CD1c-positive myeloid dendritic cell (primary cell): ENCODE measurements around the gene AUH.

Experiments
- DNase-seq: peaks from one replicate; pipeline ENCODE4 v3.0.0-alpha.2; 2016; ENCODE audit errors: extremely low spot score

Gene AUH

GRCh38 chr9:91246846-91247245 lies 114.9 kb downstream of the AUH start:
- DNase-seq: no peak

DNA sequence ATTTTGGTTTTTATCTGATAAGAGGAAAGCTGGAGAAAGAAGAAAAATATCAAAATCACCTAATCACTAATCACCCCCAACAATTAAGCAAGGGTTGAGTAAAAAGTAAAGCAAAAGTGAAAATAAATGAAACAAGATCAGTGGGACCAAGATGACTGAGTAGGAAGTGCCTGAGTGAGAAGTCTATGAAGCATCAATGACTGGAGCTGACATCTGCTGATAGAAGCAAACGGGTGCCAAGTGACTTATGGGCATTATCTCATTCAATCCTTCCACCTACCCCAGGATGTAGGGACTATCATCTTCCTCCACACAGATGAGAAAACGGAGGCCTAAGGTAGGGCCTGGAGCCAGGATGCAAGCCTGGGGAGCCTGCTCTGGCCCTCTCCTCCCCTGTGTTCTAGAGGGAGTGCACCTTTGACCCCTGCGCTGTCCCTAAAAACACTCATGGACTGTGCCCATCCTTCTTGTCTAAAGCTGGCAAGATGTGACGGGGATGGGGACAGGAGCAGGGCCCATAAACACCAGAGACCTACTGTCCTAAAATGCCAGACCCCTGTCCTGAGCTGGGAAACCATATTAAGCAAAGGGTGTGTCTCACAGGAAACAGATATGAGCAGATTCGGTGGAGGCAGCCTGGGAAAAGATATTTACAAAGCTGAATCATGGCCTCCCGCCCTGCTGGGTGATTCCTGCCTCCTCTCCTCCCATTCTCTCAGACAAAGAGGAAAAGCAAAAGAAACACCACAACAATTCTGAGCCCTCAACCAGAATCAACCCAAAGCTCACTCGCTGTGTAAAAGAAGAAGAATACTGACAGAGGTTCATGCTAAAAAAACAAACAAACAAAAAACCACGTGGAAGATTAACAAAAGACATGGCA lies 116.0 kb downstream of the AUH start:
- DNase-seq: no peak

DNA sequence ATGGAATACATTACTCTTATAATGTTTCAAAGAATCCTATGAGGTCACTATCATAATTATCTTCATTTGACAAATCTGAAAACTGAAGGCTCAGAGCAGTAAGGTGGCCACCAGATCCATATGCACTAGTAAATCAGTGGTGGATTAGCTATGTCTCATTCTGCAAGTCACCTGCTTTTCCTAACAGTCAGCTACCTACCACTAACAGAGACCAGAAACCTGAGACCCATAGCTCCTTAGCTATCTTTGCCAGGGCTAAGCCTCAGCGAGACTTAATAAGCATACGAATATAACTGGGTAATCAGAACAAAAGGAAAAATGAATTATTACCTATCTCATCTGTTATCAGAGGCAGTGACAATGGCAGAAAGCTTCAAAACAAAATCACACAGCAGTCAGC lies 118.7 kb downstream of the AUH start:
- no peak for DNase-seq

DNA sequence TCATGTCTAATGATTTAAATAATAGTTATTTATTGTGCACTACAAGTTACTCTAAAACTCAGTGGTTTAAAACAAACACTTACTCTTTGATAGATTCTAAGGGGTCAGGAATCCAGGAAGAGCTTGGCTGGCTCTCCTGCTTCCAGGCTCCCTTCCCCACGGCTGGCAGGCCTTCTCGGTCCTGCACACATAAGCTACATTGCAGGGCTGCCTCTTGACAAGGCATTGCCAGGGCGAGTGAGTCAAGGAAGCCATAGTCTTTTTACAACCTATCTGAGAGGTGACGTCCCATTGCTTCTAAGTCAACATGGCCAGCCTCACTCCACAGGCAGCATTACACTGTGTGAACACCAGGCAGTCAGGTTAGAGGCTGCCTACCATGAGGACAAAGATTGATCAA lies 119.8 kb downstream of the AUH start:
- DNase-seq: no peak

GRCh38 chr9:91240596-91241165 lies 121.0 kb downstream of the AUH start:
- DNase-seq: no peak

DNA sequence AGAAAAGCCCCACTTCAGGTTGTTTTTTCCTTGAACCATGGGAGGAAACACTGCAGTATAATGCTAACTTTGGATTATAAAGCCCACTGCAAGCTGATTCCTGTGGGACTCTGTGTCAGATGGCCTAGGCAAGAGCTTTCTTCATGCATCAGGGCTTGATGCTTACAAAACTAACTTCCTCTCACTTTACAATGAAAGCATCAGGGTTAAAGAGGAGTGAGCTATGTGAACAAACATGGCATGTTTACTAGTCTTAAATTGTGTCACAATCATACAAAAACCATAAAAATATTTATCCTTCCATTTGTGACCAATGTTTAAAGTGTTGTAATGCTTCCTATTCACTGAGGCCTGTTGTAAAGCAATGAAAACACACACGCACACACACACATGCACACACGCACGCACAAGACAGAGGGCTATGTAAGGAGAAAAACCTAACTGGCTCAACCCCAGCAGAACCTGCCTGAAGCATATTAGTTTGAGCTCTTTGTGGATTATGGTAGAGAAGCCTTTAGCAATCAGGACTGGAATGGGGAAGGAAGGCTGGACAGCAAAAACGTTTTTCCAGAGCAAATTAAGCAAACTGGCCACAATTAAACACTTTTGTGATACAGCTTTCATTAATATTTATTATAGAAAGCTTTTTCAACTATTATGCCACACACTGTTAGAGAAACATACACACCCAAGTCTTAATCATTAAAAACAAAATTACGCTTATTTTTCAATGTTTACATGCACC lies 122.2 kb downstream of the AUH start:
- DNase-seq: no peak

DNA sequence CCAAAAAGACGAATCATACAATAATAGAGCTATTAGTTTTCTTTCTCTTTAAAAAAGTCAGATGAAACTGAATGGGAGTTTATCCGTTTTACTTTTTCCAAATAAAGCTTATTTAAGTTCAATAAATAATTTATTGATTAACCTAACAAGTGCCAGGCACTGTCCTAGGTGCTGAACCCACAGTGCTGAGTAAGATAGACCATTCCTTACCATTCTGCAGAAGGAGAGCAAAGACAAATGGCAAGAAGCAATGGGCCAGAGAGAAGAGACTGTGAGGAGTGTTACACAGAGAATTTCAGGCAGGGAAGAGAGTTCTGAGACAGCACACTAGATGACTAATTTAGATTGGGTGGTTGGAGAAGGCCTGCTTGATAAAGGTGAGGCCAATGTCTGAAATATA lies 127.2 kb downstream of the AUH start:
- DNase-seq: no peak

GRCh38 chr9:91231619-91232018 lies 130.1 kb downstream of the AUH start:
- DNase-seq: no peak

- no peak for DNase-seq
Measured at GRCh38 chr9:91223000-91223399, 138.7 kb downstream of the AUH start.

GRCh38 chr9:91222457-91222856 lies 139.3 kb downstream of the AUH start:
- no peak for DNase-seq

DNA sequence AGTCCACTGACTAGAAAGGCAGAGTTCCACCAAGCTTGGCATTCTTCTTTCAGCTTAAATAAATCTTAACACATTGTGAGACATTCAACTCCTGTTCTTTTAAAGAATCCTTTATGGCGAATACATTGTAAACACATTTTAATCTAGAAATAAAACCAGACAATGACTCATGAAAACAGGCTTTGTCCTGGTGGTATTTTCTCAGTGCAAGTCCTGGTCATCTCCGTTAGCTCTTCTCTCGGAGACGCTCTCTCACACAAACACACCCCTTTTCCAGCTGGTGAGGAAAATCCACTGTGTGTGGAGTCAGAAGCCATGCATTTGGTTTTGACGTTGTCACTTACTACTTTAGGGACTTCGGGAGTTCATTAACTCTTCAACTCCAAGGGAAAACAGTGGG lies 140.4 kb downstream of the AUH start:
- DNase-seq: no peak

DNA sequence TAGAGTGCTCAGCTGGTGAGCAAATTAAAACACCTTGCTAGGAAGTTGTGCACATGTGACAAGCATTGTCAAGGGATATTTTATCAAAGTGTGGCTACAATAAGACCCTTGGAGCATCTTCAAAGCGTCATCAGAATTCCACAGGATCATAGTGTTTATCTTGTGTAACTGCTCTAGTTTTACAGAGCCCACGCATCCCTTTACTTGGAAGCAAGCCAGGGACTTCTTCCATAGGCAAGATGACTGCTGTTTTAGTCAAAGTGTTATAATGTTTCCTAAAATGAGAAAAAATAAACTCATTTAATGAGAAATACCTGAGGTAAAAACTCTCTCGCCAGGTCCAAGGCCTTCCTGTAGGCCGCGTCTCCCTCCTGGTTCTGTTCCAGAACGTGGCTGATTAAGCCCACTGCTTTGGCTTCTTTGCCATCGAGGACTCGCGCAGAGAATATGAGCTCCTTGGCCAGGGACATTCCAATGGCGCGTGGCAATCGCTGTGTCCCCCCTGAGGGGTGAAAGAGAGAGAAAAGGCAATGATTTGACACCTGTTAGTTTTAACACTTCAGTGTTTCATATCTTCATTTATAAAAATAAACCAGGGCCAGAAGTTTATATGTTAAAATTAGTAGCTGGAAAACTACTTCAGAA lies 141.1 kb downstream of the AUH start:
- no peak for DNase-seq

DNA sequence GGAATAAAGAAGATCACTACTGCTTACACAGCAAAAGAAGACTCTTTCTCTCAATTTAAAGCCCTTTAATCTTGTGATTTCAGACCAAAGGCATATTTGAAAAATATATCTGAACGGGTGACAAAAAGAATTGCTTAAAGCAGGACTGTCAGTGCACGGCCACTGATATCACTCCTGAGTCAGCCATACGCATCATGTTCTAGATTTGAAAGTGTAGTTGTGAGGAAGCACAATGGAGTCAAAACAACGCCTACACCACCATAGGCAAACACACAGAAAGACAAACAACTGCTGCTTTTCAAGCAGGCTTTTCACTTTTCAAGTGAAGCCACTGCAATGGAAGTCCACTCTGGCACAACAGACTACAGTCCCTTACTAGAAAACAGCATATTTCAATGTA lies 141.7 kb downstream of the AUH start:
- DNase-seq: no peak

- DNase-seq: no peak
Measured at GRCh38 chr9:91219557-91219956, 142.2 kb downstream of the AUH start.

GRCh38 chr9:91217388-91217787 lies 144.3 kb downstream of the AUH start:
- DNase-seq: no peak

DNA sequence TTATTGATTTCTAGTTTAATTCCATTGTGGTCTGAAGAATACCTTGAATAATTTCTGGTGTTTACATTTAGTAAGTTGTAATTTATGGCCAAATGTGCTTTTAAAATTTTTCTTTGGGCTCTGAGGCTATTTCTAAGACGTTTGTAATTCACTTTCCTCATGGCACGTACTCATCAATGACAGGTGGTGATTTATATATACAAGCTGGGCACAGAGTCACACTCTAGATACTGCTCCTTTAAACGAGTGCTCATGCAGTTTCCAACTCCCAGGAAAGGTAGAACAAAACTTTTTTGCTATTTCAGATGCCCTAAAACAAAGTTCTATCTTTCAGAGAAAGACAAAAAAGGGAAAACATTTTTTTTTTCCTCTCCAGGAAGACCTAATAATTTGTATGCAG lies 146.9 kb downstream of the AUH start:
- no peak for DNase-seq

DNA sequence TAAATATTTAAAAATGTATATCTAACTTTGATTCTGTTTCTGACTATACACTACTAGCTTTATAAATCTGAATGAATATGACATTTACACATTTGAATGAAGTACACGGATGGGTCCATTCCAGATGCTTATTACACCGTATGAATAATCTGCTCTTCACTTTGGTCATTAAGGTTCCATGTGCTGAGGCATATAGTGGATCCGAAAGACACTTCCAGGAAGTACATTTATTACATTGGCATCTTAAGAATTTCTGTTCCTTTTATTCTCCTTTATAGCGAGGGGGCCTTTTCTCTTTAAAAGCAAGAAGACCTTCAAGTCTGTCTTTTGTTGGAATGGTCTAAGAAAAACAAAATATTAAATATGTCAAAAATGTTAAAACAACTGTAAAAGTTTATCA lies 147.6 kb downstream of the AUH start:
- DNase-seq: no peak

GRCh38 chr9:91212596-91213243 lies 149.0 kb downstream of the AUH start:
- no peak for DNase-seq

- no peak for DNase-seq
Measured at GRCh38 chr9:91211919-91212318, 149.8 kb downstream of the AUH start.

GRCh38 chr9:91211414-91211813 lies 150.3 kb downstream of the AUH start:
- no peak for DNase-seq

DNA sequence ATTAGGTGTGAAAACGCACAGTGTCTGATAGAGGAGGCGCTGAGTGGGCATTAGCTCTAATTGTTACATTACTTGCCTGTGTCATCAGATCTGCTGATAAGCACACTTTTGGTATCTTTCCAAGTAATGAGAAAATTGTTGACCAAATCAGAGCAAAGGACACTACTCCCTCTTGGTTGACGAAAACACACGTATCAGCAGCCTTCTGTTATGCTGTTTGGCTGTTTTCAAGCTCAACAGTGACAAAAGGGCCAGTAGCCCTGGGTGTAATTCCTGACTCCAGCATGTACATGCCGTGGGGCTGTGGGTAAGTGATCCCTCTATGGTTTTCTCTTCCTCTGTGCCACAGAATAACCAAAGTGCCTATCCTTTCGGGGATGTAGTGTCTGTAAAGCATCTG lies 151.4 kb downstream of the AUH start:
- DNase-seq: no peak

DNA sequence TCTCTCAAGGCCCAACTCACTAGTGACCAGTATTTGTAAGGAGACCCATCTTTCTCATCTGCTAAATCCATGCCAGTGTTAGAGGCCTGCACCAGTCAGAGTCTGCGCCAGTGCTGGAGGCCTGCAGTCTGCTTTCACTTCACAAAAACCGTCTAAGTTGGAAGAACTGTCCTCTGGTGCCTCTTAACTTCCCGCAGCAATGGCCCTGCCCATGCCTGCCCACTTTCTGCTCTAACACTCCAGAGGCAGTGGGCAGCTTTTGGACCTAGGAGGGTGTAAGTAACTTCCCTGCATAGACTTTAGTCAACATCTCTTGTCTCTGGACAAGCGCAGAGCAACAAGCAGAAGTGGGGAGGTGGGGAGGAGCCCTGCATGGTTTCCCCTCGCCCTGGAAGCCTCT lies 152.9 kb downstream of the AUH start:
- DNase-seq: peak; percentile 78
